HEK293 (cell line): ENCODE data around the gene SLC9C2.

Source experiments
- CTCF ChIA-PET: fragments of 350-600 bp; formaldehyde crosslinking; extraction: SDS; loops from one replicate; lab custom pipeline; 2021; ENCODE audit warnings: antibody characterized with exemption; lab: Yijun Ruan, JAX
- POLR2A ChIA-PET: fragments of 300-600 bp; formaldehyde crosslinking; extraction: SDS; loops from one replicate; lab custom pipeline; 2020; ENCODE audit warnings: antibody characterized with exemption, inconsistent platforms; lab: Yijun Ruan, JAX
- H3K27ac ChIP-seq: fragments of 200-500 bp; sonication (Bioruptor generic); 2 replicates; pipeline ENCODE4 v1.5.1; 2014; ENCODE audit warnings: low read depth, low read length, control low read depth, inconsistent platforms; ENCODE audit errors: extremely low read depth
- H3K36me3 ChIP-seq, 2 experiments: fragments of 200-500 bp in 1 of 2; sonication (Bioruptor generic) in 1 of 2; 1 replicate in 1 of 2; 2 replicates in 1 of 2; pipeline ENCODE4 v1.5.1; 2014 to 2017; ENCODE audit warnings: inconsistent platforms in 2 of 2, low read length in 2 of 2; ENCODE audit not compliant: control insufficient read depth in 2 of 2, insufficient read depth in 1 of 2
- H3K4me1 ChIP-seq: fragments of 200-500 bp; sonication (Bioruptor generic); 2 replicates; pipeline ENCODE4 v1.5.1; 2014; ENCODE audit warnings: mild to moderate bottlenecking, low read length, inconsistent platforms; ENCODE audit not compliant: control insufficient read depth, insufficient read depth
- H3K4me3 ChIP-seq: 2 replicates; pipeline ENCODE4 v1.5.1; 2011; ENCODE audit warnings: low read depth, mild to moderate bottlenecking, control low read depth, low read length, moderate library complexity
- H3K9me3 ChIP-seq: fragments of 200-500 bp; sonication (Bioruptor generic); 2 replicates; pipeline ENCODE4 v1.5.1; 2014; ENCODE audit warnings: low read depth, low read length, inconsistent platforms; ENCODE audit not compliant: control insufficient read depth, insufficient read depth
- FEZF1 ChIP-seq: fragments of 450-650 bp; formaldehyde crosslinking; IDR thresholded peaks from 2 replicates; pipeline ENCODE4 v1.5.1; 2016; ENCODE audit warnings: missing biosample characterization, missing genetic modification characterization
- KLF7 ChIP-seq: fragments of 450-650 bp; formaldehyde crosslinking; IDR thresholded peaks from 2 replicates; pipeline ENCODE4 v1.5.1; 2016; ENCODE audit warnings: missing biosample characterization, missing genetic modification characterization, borderline replicate concordance
- OVOL3 ChIP-seq: fragments of 450-650 bp; formaldehyde crosslinking; IDR thresholded peaks from 2 replicates; pipeline ENCODE4 v1.5.1; 2016; ENCODE audit warnings: missing biosample characterization, missing genetic modification characterization
- PRDM10 ChIP-seq: fragments of 450-650 bp; formaldehyde crosslinking; IDR thresholded peaks from 2 replicates; pipeline ENCODE4 v1.5.1; 2016; ENCODE audit warnings: missing biosample characterization, missing genetic modification characterization
- REPIN1 ChIP-seq: fragments of 450-650 bp; formaldehyde crosslinking; IDR thresholded peaks from 2 replicates; pipeline ENCODE4 v1.5.1; 2017; ENCODE audit warnings: missing biosample characterization, missing genetic modification characterization, low read depth
- TSHZ1 ChIP-seq: fragments of 450-650 bp; formaldehyde crosslinking; IDR thresholded peaks from 2 replicates; pipeline ENCODE4 v1.5.1; 2016; ENCODE audit warnings: missing biosample characterization, missing genetic modification characterization, borderline replicate concordance
- YY2 ChIP-seq: fragments of 450-650 bp; formaldehyde crosslinking; IDR thresholded peaks from 2 replicates; pipeline ENCODE4 v1.5.1; 2016; ENCODE audit warnings: missing biosample characterization, missing genetic modification characterization
- ZIC2 ChIP-seq: fragments of 450-650 bp; formaldehyde crosslinking; IDR thresholded peaks from 2 replicates; pipeline ENCODE4 v1.5.1; 2016; ENCODE audit warnings: missing biosample characterization, missing genetic modification characterization
- ZNF132 ChIP-seq: fragments of 450-650 bp; formaldehyde crosslinking; IDR thresholded peaks from 2 replicates; pipeline ENCODE4 v1.5.1; 2017; ENCODE audit warnings: missing biosample characterization, missing genetic modification characterization, borderline replicate concordance
- ZNF18 ChIP-seq: fragments of 450-650 bp; formaldehyde crosslinking; IDR thresholded peaks from 2 replicates; pipeline ENCODE4 v1.5.1; 2016; ENCODE audit warnings: missing biosample characterization, missing genetic modification characterization
- ZNF239 ChIP-seq: fragments of 450-650 bp; formaldehyde crosslinking; IDR thresholded peaks from 2 replicates; pipeline ENCODE4 v1.5.1; 2016; ENCODE audit warnings: missing biosample characterization, missing genetic modification characterization
- ZNF311 ChIP-seq: fragments of 450-650 bp; formaldehyde crosslinking; IDR thresholded peaks from 2 replicates; pipeline ENCODE4 v1.5.1; 2017; ENCODE audit warnings: missing biosample characterization, missing genetic modification characterization, borderline replicate concordance
- ZNF398 ChIP-seq: fragments of 450-650 bp; formaldehyde crosslinking; IDR thresholded peaks from 2 replicates; pipeline ENCODE4 v1.5.1; 2017; ENCODE audit warnings: missing biosample characterization, missing genetic modification characterization
- ZNF514 ChIP-seq: fragments of 450-650 bp; formaldehyde crosslinking; IDR thresholded peaks from 2 replicates; pipeline ENCODE4 v1.5.1; 2016; ENCODE audit warnings: missing biosample characterization, missing genetic modification characterization
- ZNF629 ChIP-seq: fragments of 450-650 bp; formaldehyde crosslinking; IDR thresholded peaks from 2 replicates; pipeline ENCODE4 v1.5.1; 2017; ENCODE audit warnings: missing biosample characterization, missing genetic modification characterization
- ZNF670 ChIP-seq: fragments of 450-650 bp; formaldehyde crosslinking; IDR thresholded peaks from 2 replicates; pipeline ENCODE4 v1.5.1; 2016; ENCODE audit warnings: missing biosample characterization, missing genetic modification characterization, low read depth
- ZNF692 ChIP-seq: fragments of 450-650 bp; formaldehyde crosslinking; IDR thresholded peaks from 2 replicates; pipeline ENCODE4 v1.5.1; 2016; ENCODE audit warnings: missing biosample characterization, missing genetic modification characterization
- ZNF776 ChIP-seq: fragments of 450-650 bp; formaldehyde crosslinking; IDR thresholded peaks from 2 replicates; pipeline ENCODE4 v1.5.0; 2017; ENCODE audit warnings: missing biosample characterization, missing genetic modification characterization, borderline replicate concordance
- ZNF843 ChIP-seq: fragments of 450-650 bp; formaldehyde crosslinking; IDR thresholded peaks from 2 replicates; pipeline ENCODE4 v1.5.1; 2016; ENCODE audit warnings: missing biosample characterization, missing genetic modification characterization
- ZSCAN4 ChIP-seq: fragments of 450-650 bp; formaldehyde crosslinking; IDR thresholded peaks from 2 replicates; pipeline ENCODE4 v1.5.1; 2017; ENCODE audit warnings: missing biosample characterization, missing genetic modification characterization

SLC9C2 gene

GRCh38 chr1:173504268-173504667 is 98.6 kb downstream of the SLC9C2 start:
- Histone ChIP-seq H3K36me3 (no peaks in the 10 kb centered on the region), H3K27ac (no peak overlapping the region), H3K9me3 (no peaks in the 10 kb centered on the region), H3K4me1 (peaks cover 8% of the 10 kb centered on the region), H3K4me3 (no peak overlapping the region)
- POLR2A ChIA-PET, result no interaction called here
- CTCF ChIA-PET, result interaction anchor here (0.6 kb wide), 1 partner anchor 25 kb away, joined by 5 read pairs; no protein-coding TSS in a partner anchor
- TF ChIP-seq TSHZ1 (no peak), ZIC2 (tag by site-specific recombination) (peak; percentile 31; the same call in 1 of the 2 replicates), FEZF1 (tag by site-specific recombination) (no peak), ZNF398 (tag by site-specific recombination) (0 out of 2 replicates have a peak, but pooled peaks have one; percentile 51), ZNF18 (tag by site-specific recombination) (no peak), ZNF239 (tag by site-specific recombination) (no peak), ZNF132 (tag by site-specific recombination) (no peak), KLF7 (tag by site-specific recombination) (no peak), ZNF776 (tag by site-specific recombination) (no peak), ZNF670 (tag by site-specific recombination) (no peak), ZNF514 (tag by site-specific recombination) (no peak), ZSCAN4 (tag by site-specific recombination) (no peak), ZNF311 (tag by site-specific recombination) (no peak), ZNF692 (tag by site-specific recombination) (0 out of 2 replicates have a peak, but pooled peaks have one; percentile 31), REPIN1 (tag by site-specific recombination) (no peak), OVOL3 (tag by site-specific recombination) (no peak), YY2 (no peak), ZNF843 (tag by site-specific recombination) (peak; percentile 50; the same call in 1 of the 2 replicates), ZNF629 (tag by site-specific recombination) (peak; percentile 42; the same call in 1 of the 2 replicates), PRDM10 (tag by site-specific recombination) (peak; percentile 31; the same call in 1 of the 2 replicates)
